Inferior parietal cortex (tissue), 1 donor: Measurements from ENCODE around the gene DLAT.
A peak's percentile ranks its signal among the peaks of the same experiment; 100 is the strongest.
"Not testable (repeated sequence)": the region's sequence is repeated elsewhere in the genome, so short reads cannot be mapped to it uniquely, and the experiment has no call there.

Experiments
- DNase-seq: peaks from one replicate; pipeline ENCODE4 v3.0.0-alpha.2; 2016; ENCODE audit errors: extremely low spot score

Gene DLAT

GRCh38 chr11:112024773-112025678, at the start of gene DLAT:
Gene DLAT (plus strand): TSS chr11:112025408. CDS start chr11:112025473, 65 bp downstream.
- DNase-seq: peak; percentile 83

GRCh38 chr11:111976119-111976766, 49.0 kb upstream of the DLAT start:
- DNase-seq: no peak

- peak; percentile 22 for DNase-seq
Observed at GRCh38 chr11:111976767-111977145, 48.5 kb upstream of the DLAT start.

- peak; percentile 45 for DNase-seq
Observed at GRCh38 chr11:111977146-111978027, 47.8 kb upstream of the DLAT start.

GRCh38 chr11:111978028-111978771, 47.0 kb upstream of the DLAT start:
- DNase-seq: peak; percentile 91

- no peak for DNase-seq
Observed at GRCh38 chr11:111980062-111980461, 45.1 kb upstream of the DLAT start.

DNA sequence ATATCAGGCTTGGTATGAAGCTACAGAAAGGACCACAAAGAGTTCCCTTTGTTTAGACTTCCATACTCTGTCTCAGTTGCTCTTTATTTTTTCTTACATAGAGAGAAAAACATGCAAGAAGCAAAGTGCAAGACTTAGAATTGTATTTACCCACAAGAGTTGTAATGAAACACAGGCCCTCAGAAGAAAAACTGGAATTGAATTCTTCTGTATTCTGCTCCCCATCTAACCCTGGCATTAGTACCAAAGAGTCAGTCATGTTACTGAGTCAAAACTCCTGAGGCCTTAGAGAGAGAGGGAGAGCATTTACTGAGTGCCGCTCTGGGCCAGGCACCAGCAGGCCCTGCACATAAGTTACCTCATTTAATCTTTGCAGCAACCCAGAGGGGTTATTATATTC, 43.9 kb upstream of the DLAT start:
- DNase-seq: peak; percentile 16

DNA sequence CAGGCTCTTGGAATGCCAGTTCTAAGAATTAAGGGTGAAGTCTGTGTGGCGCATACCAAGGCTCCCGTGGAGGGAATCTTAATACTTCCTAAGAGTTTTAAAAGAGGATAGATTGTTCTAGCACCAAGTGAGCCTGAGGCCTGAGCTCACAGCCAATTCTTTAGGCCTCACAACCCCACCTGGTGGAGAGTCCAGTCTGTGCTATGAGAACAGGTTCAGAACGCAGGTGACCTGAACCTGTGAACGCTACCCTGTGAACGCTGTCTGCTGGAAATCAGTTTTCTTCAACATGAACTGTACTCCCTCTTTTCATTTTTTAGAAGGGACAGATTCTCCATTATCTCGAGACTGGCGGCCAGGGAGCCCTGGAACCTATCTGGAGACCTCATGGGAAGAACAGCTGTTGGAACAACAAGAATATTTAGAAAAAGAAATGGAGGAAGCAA, 43.2 kb upstream of the DLAT start:
- DNase-seq: peak; percentile 68

DNA sequence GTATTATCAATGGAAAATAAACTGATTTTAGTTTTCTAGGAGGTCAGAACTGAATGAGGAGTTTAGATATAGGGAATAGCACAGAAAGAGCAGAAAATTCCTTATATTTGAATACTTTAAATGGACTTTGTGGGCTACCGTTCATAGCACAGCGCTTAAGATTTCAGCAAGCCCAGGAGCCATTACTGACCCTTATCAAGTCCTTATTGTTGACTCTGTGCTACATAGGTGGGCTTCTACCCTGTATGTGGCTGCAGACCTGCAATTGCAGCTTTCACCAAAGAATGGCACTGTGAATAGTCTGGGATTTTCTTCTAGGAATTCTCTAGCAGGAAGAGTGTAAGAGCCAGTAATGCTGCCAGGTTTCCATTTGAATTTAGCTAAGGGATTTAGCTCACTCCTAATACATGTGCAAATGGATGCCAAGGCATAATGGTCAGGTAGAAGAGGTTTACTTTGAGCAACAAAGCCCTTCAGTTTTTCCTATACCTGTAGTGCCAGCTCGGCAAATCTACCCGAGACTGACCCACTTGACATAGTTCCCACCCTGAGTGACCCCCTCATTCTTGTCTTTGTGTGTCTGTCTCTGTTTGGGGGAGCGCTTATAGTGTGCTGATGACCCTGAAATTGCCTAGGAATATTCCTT, 42.5 kb upstream of the DLAT start:
- peak; percentile 32 for DNase-seq

GRCh38 chr11:111983187-111983986, 41.8 kb upstream of the DLAT start:
- peak; percentile 63 for DNase-seq

- no peak for DNase-seq
Observed at GRCh38 chr11:111986589-111986988, 38.6 kb upstream of the DLAT start.

GRCh38 chr11:111990381-111990780, 34.8 kb upstream of the DLAT start:
- DNase-seq: no peak

DNA sequence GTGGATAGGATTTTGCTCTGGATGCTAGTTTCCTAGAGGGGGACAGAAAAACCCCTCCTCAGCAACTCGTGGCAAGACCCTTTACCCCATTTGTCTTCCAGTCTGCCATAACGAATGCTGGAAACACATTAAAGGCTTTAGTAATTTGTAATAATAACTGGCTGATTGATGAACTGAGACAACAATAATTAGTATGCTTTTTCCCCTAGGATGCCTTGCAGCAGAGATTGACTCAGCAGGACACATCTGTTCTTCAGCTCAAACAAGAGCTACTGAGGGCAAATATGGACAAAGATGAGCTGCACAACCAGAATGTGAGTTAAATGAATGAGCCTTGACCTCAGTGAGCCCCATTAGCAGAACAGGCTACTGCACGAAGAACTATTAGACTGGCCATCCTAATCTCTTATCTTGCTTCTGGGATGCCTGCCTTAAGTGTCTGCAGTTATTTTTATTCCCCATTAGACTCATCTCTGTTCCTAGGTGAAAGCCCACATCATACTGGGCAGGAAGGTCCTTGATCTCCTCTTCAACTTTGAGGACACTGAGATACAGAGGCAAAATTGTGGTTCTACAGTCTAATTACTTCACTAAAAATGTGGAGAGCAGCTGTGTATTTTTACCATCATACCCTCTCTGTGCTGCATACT, 32.9 kb upstream of the DLAT start:
- DNase-seq: no peak

DNA sequence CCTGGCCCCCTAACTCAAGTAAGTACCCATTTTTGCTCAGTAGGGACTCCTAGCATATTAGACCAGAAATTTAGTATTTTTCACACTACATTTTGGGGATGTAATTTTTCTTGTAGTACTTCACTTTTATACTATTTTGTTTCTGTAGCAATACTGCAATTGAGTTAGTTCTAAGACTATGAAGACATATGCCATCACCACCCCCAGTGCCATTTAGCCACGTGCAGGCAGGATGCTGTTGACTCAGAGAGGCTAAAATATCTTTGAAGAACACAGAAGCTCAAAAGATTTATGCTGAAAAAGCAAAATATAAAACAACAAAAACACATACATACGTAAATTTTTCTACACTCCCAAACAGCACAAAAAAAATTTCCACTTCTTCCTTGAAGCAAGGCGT, 29.1 kb upstream of the DLAT start:
- DNase-seq: no peak

DNA sequence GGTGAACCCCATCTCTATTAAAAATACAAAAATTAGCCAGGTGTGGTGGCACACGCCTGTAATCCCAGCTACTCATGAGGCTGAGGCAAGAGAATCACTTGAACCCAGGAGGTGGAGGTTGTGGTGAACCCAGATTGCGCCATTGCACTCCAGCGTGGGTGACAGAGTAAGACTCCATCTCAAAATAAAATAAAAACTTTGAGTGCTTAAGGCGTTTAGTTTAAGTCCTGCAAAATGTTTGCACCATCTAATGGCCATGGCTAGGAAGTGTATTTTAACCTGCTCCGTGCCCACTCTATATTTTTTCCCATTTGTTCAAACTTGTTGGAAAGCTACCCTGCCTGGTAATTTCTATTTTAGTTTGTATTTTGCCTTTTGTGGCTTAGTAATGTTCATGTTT, 28.5 kb upstream of the DLAT start:
- DNase-seq: not testable (repeated sequence)

DNA sequence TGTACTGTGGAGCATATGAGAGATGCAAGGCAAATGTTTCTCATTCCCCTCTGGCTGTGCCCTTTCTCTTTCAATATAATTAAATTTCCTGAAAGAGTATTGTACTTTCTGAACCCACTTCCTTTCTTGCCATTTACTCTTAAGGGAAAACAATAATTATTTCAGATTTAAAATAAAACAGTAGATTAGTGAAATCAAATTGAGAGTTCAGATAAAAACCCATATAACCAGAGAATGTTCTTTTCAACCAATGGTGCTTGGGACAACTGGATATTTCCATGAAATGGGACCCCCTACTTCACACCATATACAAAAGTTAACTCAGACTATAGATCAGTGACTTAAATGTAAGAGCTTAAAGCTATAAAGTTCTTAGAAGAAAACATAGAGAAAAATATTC, 26.1 kb upstream of the DLAT start:
- DNase-seq: no peak

- DNase-seq: no peak
Observed at GRCh38 chr11:112000703-112001102, 24.5 kb upstream of the DLAT start.

- DNase-seq: no peak
Observed at GRCh38 chr11:112002491-112003216, 22.6 kb upstream of the DLAT start.

DNA sequence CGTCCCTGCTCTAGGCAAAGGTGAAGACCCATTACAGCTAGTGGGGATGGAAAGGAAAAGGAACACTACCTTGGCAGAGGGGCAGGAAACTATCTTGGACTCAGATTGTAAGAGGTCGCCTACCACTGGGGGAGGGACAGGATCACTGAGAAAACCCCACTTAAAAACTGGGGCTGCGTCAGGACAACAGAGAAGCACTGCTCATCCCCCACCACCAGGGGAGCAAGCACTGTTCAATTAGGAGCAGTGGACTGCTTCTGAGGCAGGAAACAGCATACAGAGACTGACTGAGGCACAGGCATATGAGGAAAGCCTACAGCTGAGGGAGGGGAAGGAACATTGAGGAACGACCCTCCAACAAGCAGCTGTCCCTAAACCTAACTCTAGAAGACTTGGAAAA, 20.8 kb upstream of the DLAT start:
- DNase-seq: no peak
